GM21717 (cell line): Measurements from ENCODE around the gene CREG2.
"Not testable (repeated sequence)": the region's sequence is repeated elsewhere in the genome, so short reads cannot be mapped to it uniquely, and the experiment has no call there.

ENCODE experiments used
- ATAC-seq: cut with Tn5 transposase; IDR thresholded peaks from one replicate; pipeline ENCODE4 v1.9.1; 2021; ENCODE audit warnings: mild to moderate bottlenecking, moderate library complexity; ENCODE audit not compliant: unreplicated experiment

The CREG2 gene

DNA sequence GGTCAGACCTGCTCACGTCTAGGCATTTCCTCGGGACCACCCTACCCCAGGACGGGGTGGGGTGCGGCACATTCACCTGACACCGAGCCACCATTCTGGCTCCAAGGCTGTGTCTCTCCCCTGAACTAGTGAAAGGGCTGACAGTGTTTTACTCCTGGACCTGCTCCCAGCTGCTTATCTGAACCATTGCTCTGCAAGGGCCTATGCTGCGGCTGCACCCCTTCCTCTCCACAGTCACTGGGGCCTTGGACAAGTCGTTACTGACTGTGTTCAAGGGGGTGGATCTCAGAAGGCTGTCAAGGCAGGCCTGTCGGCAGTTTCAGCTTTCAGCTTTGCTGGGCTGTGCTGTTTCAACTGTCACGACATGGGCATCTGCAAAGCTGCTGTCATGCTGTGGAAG lies 11.7 kb downstream of the CREG2 start:
- ATAC-seq, result no peak

DNA sequence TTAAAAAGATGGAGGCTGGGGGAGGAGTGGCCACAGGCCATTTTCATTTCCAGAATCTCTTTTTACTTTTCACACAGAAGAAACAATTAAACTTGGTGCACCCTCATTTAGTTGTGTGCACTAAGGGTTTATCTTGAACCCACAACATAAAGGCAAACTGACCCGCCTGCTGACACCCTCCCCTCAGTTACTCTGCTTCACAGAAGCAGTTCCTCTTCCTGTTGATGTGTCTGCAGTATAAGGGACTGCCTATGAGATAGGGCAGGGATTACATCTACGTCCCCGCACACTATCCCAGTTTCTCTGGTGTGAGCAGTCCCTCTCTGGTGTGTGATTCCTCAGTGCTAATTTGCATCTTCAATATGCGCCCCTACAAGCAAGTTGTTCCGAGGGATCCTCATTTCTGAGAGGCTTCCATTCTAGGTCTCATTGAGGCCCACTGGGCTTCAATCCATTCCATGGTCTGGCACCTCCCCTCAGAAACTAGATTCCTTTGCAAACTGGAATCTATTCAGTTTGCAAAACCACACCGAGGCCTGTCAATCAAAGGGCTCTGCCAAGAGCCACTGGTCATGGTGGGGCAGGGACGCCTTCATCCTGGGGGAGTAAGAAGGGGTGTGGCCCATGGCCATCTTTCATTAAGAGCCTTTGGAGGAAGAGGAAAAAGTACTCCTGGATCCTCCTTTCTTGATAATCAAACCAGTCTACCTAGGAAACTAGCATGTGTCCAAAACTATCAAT lies 12.3 kb downstream of the CREG2 start:
- no peak for ATAC-seq

DNA sequence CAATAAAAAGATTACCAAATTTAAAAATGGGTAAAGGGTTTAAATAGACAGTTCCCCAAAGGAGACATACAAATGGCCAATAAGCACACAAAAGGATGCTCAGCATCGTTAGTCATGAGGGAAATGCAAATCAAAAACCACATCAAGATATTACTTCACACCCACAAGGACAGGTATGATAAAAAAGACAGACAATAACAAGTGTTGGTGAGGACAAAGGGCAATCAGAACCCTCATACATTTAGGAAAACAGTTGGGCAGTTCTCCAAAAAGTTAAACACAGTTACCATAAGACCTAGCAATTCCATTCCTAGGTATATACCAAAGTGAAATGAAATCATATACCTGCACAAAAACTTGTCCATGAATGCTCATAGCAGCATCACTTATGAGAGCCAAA lies 14.5 kb downstream of the CREG2 start:
- no peak for ATAC-seq

DNA sequence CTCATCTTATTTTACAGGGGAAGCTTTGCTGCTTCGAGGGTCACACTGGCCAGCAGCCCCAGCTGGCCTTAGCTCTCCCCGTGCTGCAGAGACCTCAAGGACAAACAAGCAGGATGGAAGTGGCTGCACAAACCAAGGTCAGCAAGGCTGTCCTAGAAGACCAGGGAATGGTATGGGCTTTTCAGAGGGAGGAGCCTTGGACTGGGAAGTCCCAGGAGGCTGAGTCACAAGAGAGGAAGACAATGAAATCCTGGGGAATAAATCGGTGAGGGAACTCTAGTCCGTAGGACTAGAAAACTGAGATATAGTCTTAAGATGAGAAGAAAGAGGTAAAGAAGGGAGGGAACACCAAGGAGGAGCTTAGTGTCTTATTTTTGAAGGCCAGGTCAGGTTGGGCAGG lies 15.7 kb downstream of the CREG2 start:
- ATAC-seq, result no peak

DNA sequence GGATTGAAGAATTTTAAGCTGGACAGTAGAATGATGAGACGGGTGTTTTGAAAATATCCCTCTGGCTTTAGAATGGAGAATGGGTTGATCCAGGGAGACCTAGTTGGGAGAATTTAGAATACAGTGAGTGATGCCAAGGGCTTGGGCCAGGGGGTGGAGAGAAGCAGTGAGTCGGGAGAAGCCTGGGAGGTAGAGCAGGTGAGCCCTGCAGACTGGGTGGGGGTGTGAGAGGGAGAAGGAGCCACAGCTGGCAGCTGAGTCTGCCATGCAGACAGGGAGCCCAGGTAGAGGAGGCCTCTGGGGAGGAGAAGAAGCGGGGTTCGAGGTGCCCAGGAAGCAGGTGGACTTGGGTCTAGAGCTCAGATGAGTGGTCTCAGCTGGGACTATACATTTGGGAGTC lies 18.2 kb downstream of the CREG2 start:
- ATAC-seq, result no peak

DNA sequence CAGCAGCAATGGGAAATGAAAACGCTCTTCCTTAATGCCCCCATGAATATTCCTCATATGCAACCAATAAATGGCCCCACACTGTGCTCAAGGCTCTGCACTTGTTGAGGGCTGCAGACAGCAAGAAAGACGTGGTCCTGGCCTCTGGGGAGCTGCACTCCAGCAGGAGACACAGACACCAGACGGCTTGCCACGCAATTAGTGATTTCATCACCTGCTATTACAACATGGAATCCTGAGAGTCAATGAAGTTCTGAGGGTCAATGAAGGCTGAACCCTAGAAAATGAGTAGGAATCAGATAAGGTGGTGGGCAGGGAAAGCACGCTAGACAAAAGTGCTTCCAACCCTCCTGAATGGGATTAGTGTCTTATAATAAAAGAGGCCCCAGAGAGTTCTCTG lies 18.9 kb downstream of the CREG2 start:
- no peak for ATAC-seq

DNA sequence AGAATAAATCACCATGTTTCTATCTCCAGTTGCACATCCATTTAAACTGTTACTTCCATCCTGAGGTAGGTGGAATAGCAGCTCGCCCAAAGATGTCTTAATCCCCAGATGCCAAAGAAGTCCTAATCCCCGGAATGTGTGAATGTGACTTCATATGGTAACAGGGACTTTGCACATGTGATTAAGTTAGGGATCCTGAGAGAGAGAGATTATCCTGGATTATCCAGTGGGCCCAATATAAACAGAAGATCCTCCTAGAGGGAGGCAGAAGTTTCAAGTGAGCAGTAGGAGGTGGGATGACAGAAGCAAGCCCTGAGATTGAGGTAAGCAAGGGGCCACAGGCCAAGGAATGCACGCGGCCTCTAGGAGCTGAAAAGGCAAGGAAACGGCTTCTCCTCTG lies 19.8 kb downstream of the CREG2 start:
- no peak for ATAC-seq

DNA sequence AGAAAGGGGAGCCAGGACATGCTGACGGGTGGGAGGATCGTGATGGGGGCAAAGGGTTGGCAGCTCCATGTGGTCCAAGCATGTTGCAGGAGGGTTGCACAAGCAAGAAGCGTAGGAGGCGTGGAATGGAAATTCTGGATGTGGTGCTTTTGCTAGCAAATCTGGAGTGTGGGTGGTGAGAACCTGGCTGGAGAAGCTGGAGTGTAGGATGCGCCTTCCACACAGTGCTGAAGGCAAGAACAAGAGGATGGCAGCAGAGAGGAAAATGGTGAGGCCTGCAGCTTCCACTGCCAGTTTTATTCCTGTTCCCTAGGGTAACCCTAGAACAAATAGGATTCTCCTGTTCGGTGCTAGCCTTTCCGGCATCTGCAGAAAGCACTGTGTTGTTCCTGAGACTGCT lies 22.4 kb downstream of the CREG2 start:
- ATAC-seq, result no peak

DNA sequence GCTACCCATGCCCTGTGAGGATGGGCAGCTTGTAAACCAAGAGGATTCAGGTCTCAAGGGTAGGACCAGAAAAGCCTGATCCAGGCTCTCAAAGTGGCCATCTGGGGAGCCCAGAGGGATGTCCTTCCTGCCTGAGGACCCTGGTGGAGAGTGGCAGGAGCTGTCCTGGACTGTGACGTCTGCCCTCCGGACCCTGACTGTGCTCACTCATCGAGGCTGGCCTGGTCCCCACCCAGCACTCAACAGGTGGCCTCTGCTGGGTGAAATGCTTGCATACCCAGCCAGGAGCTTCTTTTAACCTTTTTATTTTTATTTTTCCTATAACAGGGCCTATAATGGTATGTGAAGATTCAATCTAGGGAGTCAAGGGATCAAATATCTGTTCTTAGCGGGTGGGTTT lies 24.5 kb downstream of the CREG2 start:
- ATAC-seq, result no peak

DNA sequence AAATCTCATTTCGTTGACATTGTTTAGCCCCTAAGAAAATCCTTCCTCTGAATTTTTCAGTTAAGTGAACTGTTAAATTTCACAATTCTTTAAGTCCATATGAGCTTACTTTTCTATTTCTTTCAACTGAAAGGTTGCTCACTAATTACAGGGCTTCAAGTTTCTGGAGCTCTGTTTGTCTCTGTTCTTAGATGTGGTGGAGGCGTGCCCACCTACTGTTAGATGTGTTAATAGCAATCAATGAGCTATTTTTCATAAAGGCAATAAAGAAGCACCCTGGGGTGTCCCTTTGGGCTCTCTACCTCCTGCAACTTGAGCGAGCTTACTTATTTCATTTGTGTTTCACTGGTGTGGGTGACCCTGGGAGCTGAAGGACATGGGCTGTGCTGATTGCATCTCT lies 25.0 kb downstream of the CREG2 start:
- ATAC-seq, result no peak

DNA sequence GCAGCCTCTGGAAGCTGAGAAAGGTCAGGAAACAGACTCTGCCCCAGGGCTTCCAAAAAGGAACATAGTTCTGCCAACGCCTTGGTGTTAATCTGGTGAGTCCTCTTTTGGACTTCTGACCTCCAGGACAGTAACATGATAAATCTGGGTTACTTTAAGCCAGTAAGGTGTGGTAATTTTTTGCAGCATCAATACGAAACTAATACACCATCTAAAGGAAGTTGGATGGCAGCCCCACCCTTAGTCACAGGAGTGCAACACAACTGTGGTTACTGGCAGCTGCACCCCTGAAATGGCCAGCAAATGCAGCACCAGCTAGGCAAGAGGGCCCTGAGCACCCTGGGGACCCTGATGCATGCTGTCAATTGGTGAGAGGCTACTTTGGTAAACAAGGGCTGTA lies 25.8 kb downstream of the CREG2 start:
- no peak for ATAC-seq

DNA sequence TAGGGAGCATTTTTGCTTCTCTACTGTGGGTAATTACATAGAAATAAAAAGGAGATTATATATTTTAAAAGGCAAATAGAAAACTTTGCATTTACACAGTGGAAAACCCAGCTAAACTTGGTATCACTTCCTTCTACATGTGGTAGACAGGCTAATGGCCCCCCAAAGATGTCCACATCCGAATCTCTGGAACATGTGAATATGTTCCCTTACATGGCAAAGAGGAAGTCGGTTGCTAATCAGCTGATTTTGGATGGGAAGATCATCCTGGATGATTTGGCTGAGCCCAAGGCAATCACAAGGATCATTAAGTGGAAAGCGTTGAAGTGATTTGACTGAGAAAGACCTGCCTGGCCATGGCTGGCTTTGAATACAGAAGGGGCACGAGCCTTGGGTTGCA lies 26.2 kb downstream of the CREG2 start:
- ATAC-seq, result no peak

DNA sequence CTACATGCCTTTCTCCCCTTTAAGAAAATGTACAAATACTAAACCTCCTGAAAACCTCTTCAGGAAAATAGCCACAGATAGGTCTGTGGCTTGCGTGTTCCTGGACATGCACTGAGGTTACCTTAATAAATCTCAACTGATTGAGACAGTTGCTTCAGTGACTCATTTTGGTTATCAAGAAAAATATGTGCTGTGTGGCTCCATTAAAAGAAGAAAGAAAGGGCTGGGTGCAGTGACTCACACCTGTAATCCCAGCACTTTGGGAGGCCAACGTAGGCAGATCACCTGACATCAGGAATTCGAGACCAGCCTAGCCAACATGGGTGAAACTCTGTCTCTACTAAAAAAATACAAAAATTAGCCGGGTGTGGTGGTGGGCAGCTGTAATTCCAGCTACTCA lies 27.1 kb downstream of the CREG2 start:
- ATAC-seq, result no peak

DNA sequence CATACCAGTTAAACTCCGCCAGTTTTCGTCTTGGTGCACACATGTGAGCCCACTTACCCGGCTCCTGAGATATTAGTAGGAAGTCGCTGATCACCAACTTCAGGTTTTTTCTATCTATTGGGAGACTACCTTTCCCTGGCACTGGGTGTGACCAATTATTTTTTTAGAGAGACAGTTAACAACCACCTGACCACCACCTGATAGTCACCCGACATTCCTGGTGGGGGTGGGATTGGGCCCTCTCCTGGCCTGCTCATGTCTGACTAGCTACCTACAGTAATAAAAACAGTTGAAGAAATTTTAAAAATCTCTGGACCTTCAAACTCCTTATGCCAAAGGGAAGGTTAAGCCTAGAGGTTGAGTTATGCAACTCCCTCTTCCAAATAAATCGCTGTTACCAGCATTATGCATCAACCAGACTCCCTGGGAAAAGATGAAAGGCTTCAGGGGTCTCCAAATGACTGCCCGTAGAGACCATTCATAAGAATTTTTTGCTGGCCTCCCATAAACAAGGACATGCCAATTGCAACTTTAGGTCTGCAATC lies 27.8 kb downstream of the CREG2 start:
- ATAC-seq, result no peak

DNA sequence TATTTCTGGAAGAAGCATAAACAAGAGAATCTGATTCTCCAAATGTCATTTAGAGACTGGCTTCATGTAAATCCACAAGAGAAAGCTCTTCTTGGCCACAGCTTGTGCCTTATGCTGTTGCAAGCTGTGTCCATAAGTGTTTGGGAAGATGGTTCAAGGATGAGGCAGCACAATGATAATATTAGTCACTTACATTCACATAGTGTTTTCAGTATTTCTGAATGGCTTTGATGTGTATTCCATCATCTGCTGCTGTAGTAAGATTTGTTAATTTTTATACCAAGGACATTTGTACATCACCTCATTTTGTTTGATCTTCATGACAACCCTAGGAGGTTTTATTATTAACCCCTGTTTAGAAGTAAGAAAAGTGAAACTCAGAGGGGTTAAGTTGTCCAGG lies 29.9 kb downstream of the CREG2 start:
- ATAC-seq, result no peak

DNA sequence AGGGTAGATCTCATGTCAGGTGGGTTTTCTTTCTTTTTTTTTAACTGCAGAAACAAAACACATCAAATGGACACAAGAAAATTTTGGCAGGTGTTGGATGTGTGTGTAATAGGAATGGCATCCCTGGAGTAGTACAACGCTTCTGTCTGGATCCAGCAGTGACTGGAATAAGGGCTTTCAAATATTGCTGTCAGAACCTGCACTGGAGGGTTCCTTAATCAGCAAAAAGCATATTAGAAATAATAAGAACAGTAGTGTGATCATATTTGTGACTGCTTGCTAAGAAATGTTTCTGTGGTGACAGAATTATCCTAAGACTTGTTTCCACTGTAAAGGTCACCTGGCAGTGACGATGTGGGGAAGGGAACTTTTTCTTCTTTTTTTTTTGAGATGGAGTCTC lies 30.8 kb downstream of the CREG2 start:
- no peak for ATAC-seq

DNA sequence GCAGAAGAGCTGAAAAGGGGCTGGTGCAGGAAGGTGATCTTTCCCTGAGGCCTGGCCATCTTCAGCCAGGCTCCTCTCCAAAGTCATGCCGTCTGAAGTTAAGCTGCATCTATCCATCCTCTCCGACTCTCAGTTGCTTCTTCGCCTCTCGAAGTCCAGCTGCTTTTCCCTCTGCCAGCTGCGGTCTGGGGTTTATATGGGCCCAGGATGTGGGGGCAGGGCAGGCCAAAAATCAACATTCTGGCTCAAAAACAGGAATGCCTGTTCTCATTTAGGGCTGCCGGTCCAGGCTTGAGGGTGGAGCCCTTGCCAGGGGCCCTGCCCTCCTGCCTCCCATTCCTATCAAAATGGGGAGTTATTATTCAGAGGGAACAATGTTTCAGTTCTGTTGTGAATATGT lies 31.2 kb downstream of the CREG2 start:
- no peak for ATAC-seq

DNA sequence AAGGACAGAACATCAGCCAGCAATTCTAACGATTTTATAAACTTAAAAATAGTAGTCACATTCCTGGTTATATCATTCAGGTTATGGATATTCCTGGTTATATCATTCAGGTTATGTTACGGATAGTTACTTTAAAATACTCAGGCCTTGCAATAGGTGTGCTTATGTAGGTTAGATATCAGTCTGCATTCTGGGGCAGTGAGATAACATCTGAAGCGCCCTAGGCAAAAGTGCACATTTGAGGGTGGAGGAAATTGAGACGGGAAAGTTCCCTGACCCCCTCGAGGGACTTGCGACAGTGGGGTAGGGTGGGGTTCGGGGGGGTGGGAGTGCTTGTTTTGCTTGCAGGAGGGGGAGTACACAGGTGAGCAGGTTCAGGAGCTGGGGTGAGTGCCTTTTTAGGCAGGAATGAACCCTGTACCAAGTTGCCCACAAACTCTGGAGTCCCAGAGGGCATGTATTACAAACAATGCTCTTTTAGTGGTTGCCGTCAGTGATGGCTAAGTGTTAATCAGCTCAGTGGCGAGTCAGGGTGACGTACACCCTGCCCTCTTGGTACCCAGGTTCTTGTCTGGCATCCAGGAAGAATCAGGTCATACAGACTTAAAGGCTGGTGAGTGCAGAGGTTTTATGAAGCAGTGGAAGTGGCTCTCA lies 31.8 kb downstream of the CREG2 start:
- ATAC-seq, result no peak

DNA sequence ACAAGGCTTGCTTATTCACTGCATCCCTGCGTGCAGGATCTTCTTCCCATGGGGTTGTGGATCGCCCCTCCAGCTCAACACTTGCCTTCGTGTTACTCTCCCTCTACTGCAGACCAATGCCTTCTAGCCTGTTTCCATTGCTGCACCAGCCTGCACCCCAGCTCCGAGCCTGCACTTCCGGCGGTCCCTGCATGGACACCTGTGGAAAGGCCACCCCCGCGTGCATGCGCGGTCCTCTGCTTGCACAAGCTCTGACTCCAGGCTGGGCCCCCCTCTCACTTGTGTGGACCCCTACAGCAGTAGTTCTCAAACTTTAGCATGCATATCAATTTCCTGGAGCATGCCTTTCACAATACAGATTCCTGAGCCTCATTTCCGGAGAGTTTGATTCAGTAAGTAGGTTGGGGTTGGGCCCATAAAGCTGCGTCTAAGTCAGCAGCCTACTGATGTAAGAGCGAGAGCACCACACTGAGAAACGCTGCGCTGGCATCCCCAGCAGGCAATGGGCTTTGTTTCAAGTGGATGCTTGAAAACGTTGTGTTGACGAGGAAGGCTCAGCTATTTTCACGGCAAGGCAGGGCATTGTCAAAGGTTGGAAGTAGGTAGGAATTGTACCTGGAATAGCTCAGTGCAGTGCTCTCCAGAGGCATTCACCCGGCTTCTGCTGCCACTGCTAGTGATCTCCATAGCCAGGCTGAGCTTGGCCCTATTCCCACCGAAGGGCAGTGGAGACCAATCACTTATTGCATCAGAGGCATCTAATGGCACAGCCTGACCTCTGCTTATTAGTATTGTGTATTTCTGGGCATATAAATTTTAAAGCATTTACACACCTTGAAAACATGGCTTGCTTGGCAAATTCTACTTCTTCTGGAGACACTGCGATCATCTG lies 32.6 kb downstream of the CREG2 start:
- no peak for ATAC-seq

DNA sequence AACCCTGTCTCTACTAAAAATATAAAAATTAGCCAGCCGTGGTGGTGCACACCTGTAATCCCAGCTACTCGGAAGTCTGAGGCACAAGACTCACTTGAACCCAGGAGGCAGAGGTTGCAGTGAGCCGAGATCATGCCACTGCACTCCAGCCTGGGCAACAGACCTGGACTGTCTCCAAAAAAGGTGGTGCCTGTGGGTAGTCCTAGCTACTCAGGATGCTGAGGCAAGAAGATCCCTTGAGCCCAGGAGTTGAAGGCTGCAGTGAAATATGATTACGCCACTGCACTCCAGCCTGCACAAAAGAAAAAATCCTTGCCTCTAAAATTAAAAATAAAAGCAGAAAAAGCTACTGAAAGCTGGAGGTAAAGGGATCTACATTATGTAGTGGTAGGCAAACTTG lies 34.7 kb downstream of the CREG2 start:
- ATAC-seq, result not testable (repeated sequence)

DNA sequence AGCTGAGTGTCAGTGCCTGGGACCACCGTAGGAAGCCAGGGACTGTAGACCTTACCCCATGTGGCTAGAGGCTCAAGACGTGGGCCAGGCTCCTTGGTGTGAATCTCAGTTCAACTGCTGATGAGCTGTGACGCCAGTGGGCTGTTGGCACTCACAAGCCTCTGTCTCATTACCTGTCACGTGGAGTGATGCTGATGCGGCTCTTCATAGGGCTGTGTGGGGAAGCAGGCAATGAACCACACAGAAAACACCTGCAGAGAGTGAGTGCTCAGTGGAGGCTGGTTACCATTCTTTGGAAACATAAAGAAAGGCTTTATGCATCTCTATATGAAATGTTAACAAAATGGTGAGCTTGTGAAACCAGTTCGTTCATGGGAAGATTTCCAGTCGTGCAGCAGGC lies 36.1 kb downstream of the CREG2 start:
- ATAC-seq, result no peak
